NCI-H187 (cell line): ENCODE measurements around the gene CES2.
"Not testable (repeated sequence)": the region's sequence is repeated elsewhere in the genome, so short reads cannot be mapped to it uniquely, and the experiment has no call there.

Experiments used
- DNase-seq, 2 experiments: peaks; one replicate each; lab custom pipeline; 2025; lab: John Stamatoyannopoulos, UW

CES2 gene

GRCh38 chr16:66935314-66936011, at the start of gene CES2:
CES2 (plus strand) TSS chr16:66935516; CDS start chr16:66935636, 120 bp downstream.
- no peak for DNase-seq

GRCh38 chr16:66886321-66886720, 49.0 kb upstream of the CES2 start:
- no peak for DNase-seq

DNA sequence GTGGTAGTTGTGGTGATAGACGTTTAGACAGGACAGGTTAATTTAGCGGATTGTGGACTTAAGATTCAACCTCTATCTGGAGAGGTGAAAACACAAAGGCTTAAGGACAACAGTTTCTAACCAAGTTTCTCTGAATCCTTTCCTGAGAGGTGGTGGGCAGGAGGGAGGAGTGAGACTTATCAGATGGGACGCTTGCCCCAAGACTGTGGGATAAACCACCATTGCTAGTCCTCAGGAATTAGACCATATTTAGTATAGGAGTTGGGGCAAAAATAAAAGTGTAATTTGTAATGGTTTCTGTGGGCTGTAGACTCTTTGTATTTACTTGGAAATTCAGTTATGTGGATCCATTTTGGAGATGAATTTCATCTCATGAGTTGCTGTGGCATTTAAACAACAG, 48.4 kb upstream of the CES2 start:
- no peak for DNase-seq

DNA sequence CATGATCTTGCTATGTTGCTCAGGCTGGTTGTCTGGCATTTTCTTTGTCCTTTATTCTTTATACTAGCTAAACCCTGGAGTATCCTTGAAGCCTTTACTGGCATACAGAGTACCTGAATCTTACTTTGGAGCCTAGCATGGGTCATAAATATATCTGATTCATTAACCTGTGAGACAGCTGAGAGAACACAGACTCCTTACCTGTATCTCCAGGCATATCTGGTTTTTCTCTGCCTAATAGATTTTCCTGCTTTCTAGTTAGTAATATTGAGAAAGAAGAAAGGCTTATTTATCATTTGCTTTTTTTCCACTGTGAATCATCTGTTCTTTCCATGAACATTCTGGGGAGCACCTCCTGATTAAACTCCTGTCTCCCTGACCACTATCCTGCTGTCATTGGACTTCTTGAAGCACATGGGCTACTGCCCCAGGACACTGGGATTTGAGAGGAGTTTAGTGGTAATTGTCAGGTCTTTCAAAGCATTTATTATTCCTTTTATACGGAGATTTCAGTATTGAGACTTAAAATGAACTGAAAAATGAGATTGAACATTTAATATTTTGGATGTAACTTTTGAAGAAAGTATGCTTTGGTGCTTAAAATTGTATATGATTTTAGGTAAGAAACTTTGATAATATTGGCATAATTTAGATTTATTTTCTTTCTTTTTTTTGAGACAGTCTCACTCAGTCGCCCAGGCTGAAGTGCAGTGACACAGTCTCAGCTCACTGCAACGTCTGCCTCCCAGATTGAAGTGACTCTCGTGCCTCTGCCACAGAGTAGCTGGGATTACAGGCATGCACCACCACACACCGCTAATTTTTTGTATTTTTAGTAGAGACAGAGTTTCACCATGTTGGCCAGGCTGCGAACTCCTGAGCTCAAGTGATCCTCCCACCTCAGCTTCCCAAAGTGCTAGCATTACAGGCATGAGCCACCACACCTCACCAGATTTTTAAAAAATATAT, 46.4 kb upstream of the CES2 start:
- no peak for DNase-seq

DNA sequence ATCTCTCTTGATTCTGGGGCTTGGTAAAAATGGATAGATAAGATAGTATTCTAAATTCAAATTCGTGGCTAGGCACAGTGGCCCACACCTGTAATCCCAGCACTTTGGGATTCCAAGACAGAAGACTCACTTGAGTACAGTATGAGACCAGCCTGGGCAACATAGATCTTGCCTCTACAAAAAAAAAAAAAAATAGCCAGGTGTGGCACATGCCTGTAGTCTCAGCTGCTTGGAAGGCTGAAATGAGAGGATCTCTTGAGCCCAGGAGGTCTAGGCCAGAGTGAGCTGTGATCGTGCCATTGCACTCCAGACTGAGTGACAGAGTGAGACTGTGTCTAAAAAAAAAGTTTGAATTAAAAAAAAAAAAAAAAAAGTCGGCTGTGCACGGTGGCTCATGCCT, 45.7 kb upstream of the CES2 start:
- no peak for DNase-seq

DNA sequence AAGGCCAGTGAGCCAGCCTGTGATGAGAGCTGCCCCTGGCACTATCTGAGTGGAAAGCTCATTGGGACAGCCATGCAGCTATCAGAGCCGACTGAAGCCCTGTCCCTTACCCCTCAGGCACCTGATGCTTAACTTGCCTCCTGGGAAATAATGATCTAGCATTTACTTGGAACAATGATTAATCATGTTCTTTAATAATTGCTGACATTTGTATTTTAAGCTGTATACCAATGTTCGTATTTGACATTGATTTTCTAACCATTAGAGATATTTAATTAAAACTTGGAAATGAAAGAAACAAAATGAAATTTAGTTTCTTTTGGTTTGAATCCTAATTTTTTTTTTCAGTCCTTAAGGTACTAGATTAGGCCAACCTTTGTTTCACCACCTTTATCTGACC, 44.5 kb upstream of the CES2 start:
- no peak for DNase-seq

DNA sequence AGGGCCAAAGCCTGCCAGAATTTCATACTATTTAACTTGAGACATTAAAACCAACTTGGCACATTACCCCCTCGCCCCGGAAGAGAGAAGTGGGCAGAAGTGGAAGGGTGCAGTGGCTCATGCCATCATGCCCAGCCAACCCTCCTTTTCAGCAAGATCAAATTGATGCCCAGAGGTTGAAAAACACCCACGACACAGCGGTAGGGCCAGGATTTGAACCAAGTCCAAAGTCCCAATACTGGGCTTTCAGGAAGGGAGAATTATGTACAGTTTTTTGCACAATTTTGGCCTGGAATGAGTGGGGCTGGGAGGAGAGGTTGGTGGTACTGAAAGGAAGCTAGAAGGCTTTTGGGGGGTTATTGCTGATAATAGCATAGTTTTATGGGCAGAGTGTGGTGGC, 44.0 kb upstream of the CES2 start:
- DNase-seq, result no peak

DNA sequence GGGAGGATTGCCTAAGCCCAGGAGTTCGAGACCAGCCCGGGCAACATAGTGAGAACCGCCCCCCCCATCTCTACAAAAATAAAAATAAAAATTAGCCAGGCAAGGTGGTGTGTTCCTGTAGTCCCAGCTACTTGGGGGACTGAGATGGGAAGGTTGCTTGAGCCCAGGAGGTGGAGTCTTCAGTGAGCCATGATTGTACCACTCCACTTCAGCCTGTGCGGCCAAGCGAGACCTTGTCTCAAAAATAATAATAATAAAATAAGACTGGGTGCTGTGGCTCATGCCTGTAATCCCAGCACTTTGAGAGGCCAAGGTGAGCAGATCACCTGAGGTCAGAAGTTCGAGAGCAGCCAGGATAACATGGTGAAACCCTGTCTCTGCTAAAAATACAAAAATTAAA, 43.5 kb upstream of the CES2 start:
- no peak for DNase-seq

- DNase-seq, result no peak
Measured at GRCh38 chr16:66894055-66894454, 41.3 kb upstream of the CES2 start.

DNA sequence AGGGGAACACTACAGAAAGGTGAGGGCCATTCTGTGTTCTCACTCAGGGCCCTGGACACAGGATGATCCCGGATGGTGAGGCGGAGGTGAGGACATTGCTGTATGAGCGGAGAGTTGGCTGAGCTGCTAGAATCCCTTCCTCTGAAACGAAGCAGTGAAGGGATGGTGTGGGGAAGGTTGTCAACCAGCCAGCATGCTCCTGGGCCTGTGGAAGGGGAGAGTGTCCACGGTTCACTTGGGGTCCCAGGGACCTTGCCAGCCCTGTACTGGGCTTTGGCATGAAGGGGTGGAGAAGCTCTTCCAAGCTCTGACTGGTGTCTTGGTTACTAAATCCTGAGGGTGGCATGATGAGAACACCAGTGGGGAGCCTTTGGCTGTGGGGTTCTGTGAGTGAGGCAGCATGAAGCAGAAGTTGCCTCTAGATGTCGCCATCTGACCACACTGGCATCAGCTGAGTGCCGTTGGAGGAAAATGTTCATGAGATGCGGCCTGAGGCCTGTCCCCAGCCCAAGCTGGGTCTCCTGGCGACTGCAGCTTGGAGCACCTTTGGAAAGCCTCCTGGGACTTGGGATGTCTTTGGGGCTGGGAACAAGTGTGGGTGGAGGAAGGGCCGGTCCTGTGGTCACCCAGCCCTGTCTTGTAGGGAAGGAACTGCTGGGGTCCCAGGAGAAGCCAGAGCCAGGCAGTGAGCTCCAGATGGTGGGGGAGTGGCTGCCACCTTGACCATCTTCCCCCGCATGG, 40.2 kb upstream of the CES2 start:
- DNase-seq, result no peak

DNA sequence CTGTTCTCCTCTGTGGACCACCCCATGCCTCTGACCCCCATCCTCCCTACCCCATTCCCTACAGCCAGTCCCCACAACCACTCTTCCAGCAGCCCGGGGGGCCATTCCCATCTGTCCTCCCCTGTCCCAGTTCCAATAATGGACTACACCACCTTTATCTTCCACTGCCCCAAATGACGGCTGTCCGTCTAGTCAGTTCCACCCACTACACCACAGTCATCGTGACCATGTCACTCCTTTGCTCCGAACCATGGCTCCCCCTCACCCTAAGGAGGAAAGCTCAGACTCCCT, 39.7 kb upstream of the CES2 start:
- no peak for DNase-seq

GRCh38 chr16:66895999-66896398, 39.3 kb upstream of the CES2 start:
- DNase-seq, result no peak

DNA sequence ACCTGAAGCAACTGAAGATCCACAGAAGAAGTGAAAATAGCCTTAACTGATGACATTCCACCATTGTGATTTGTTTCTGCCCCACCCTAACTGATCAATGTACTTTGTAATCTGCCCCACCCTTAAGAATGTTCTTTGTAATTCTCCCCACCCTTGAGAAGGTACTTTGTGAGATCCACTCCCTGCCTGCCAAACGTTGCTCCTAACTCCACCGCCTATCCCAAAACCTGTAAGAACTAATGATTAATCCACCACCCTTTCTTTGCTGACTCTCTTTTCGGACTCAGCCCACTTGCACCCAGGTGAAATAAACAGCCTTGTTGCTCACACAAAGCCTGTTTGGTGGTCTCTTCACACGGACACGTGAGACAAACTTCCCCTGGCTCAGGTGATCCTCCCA, 38.6 kb upstream of the CES2 start:
- not testable (repeated sequence) for DNase-seq

DNA sequence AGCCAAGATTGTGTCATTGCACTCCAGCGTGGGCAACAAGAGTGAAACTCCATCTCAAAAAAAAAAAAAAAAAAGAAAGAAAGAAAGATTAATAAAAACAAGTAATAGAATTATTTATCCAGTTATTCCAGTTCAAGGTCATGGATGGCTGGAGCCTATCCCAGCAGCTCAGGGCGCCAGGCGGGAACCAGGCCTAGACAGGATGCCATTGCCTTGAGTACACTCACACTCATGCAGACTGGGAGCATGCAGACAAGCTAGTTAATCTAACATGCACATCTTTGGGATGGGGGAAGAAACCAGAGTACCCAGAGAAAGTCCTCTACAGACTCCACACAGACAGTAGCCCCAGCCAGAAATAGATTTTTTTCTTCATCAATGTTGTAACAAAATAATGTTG, 37.1 kb upstream of the CES2 start:
- no peak for DNase-seq

DNA sequence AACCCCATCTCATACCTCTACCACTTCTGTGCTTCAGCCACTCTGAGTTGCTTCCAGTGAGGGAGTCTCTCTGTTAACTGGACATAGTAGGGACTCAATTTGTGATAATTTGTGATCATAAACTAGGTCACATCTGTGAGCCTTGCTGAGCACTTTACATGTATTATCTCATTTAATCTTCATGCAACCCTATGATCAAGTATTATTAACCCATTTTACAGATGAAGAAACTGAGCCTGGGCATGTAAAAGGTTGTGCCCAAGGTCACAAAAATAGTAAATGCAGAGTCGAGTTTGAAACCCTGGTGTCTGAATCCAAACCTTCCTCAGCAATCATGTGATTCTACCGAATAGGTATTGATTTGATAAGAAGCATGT, 36.4 kb upstream of the CES2 start:
- no peak for DNase-seq

- no peak for DNase-seq
Measured at GRCh38 chr16:66899310-66899944, 35.9 kb upstream of the CES2 start.

DNA sequence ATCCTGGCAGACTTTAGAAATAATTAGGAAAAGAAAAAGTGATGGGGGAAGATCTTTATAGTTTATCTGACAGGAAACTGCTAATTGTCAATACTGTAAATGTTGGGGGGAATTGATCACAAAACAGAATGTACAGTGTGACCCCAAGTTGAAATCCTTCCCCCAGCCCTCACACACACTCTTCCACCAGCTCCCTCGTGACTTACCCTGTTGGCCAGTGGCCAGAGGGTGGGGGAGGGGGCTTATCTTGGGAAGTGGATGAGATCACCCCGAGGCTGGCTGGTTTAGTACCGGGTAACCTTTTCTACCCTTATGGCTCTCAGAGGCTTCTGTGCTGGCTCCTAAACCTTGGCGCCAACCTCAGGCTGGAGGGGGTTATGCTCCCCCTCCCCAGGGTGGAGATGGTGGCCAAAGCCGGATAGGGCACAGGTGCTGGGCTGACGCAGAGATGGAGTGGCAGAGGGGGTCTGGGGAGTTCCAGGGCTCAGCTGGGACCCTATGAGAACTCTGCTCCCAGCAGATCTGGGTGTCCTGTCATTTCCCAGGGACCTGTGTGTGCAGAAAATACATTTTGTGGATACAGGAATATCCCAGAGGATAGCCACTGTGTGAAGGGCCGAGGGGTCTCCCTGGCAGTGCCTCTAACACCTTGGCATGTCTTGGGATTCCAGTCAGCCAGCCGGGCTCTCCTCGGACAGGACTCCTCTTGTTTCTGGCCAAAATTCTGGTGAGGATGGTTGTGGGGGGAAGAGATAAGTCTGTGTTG, 35.2 kb upstream of the CES2 start:
- DNase-seq, result no peak

DNA sequence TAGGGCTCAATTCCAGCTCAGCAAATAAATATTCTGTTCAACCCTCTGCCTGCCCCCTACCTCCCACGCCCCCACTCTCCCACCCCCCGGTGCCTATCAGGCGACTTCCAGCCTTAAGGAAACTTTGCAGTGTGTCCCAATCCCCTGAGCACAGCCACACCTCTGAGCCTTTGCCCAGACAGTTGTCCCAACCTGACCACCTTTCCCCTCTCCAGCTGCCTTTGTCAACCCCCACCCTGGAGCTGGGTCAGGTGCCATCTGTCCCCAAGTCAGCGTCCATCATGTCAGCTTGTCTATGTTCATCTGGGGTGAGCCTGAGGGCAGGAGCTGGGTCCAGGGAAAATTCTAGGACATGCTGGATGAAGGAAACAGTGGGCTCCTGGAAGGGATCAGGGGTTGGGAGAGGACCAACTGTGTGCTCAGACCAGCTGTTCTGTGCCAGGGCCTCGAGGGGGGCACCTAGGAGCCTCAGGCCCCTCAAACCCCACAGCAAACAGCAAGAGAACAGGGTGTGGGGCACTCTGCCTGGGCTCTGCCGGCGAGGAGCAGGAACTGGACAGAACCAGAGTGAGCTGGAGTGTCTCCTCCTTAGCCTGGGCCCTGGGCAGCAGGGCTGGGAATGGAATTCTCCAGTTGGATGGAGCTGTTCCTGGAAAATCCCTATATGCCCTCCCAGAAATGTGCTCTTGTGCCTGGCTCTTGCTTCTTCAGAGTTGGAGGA, 34.4 kb upstream of the CES2 start:
- DNase-seq, result no peak

DNA sequence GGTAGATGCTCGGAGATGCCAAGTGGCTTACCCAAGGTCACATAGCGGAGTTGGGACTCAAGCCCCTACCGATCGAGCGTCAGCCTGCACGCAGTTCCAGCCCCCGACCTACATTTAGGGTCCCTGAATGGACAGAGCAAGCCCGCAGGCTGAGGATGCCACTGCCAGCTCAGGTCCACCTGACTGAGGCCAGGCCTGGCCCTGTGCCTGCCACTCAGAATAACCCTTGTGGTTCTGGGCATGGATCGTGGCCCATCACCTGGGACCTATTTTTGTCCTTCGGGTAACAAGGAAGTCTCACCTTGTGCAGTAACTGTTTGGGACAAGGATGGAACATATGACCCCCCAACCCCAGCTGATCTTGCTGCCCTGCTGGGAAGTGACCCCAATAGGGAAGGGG, 33.7 kb upstream of the CES2 start:
- DNase-seq, result no peak

GRCh38 chr16:66902648-66903543, 32.4 kb upstream of the CES2 start:
- no peak for DNase-seq
